Endothelial cell (in vitro differentiated cells): Measurements from ENCODE around the gene ZER1. TPM values are rescaled to one million over a fixed set of nuclear protein-coding genes. Genes with fewer than 3 reads are reported as not detected.
A peak's percentile ranks its signal among the peaks of the same experiment; 100 is the strongest.

ENCODE experiments used
- DNase-seq: peaks from one replicate; pipeline ENCODE4 v3.0.0; 2021; ENCODE audit warnings: low spot score
- H3K27ac Mint-ChIP-seq: one replicate; pipeline ENCODE4 v1.8.0; 2021; ENCODE audit warnings: mixed read lengths, inconsistent platforms; ENCODE audit not compliant: unreplicated experiment
- H3K27me3 Mint-ChIP-seq: one replicate; pipeline ENCODE4 v1.8.0; 2021; ENCODE audit warnings: mild to moderate bottlenecking, moderate library complexity, mixed read lengths, inconsistent platforms; ENCODE audit not compliant: unreplicated experiment
- H3K36me3 Mint-ChIP-seq: one replicate; pipeline ENCODE4 v1.8.0; 2021; ENCODE audit warnings: mild to moderate bottlenecking, low read depth, mixed read lengths, inconsistent platforms; ENCODE audit not compliant: unreplicated experiment
- H3K4me1 Mint-ChIP-seq: one replicate; pipeline ENCODE4 v1.8.0; 2021; ENCODE audit warnings: mild to moderate bottlenecking, mixed read lengths, inconsistent platforms; ENCODE audit not compliant: unreplicated experiment
- H3K4me3 Mint-ChIP-seq: one replicate; pipeline ENCODE4 v1.8.0; 2021; ENCODE audit warnings: mild to moderate bottlenecking, mixed read lengths, inconsistent platforms; ENCODE audit not compliant: unreplicated experiment
- H3K9me3 Mint-ChIP-seq: one replicate; pipeline ENCODE4 v1.8.0; 2021; ENCODE audit warnings: mixed read lengths, inconsistent platforms; ENCODE audit not compliant: unreplicated experiment
- total RNA-seq: library from RNA; stranded (reverse); fragmentation: NEBNext Ultra II Directional; extraction: Animal tissue kit (Norgen Biotek cat#: 25700); gene quantifications from one replicate; pipeline ENCODE4 v1.2.1, GENCODE V29; 2021; ENCODE audit not compliant: unreplicated experiment
- TF ChIP-seq, protein P1 (sequence below): fragments of 200-600 bp; sonication (generic); IDR thresholded peaks from one replicate; pipeline ENCODE4 v1.5.0; 2021; ENCODE audit warnings: antibody characterized with exemption; ENCODE audit not compliant: unreplicated experiment

The ZER1 gene
- total RNA-seq, 1 donor from 2014 or later: 29.2 TPM

DNA sequence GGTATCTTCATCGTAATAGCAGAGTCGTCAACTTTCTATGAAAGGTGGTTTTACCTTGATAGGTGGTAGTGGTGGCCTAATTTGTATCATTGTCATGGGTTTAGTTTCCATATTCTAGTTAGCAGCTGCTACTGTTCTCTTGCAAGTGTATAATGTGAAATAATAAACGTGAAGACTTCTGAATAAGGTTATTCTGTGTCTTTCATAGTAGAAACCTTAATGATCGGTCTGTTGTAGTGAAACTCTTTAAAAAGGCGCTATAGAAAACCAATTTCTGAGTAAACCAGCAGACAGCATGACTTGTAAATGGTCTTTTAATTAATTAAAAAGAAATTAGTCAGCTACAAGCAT is 81.1 kb downstream of the ZER1 start:
- peaks cover 5% of the 10 kb centered on the region for H3K27me3 Mint-ChIP-seq
- peaks cover 27% of the 10 kb centered on the region for H3K4me1 Mint-ChIP-seq
- H3K36me3 Mint-ChIP-seq: peaks cover 24% of the 10 kb centered on the region
- peak overlapping the region; percentile 100 for H3K4me3 Mint-ChIP-seq
- H3K9me3 Mint-ChIP-seq: no peaks in the 10 kb centered on the region
- TF ChIP-seq, protein P1, sequence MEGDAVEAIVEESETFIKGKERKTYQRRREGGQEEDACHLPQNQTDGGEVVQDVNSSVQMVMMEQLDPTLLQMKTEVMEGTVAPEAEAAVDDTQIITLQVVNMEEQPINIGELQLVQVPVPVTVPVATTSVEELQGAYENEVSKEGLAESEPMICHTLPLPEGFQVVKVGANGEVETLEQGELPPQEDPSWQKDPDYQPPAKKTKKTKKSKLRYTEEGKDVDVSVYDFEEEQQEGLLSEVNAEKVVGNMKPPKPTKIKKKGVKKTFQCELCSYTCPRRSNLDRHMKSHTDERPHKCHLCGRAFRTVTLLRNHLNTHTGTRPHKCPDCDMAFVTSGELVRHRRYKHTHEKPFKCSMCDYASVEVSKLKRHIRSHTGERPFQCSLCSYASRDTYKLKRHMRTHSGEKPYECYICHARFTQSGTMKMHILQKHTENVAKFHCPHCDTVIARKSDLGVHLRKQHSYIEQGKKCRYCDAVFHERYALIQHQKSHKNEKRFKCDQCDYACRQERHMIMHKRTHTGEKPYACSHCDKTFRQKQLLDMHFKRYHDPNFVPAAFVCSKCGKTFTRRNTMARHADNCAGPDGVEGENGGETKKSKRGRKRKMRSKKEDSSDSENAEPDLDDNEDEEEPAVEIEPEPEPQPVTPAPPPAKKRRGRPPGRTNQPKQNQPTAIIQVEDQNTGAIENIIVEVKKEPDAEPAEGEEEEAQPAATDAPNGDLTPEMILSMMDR: no peak
- no peak for DNase-seq
- H3K27ac Mint-ChIP-seq: peak overlapping the region; percentile 97

DNA sequence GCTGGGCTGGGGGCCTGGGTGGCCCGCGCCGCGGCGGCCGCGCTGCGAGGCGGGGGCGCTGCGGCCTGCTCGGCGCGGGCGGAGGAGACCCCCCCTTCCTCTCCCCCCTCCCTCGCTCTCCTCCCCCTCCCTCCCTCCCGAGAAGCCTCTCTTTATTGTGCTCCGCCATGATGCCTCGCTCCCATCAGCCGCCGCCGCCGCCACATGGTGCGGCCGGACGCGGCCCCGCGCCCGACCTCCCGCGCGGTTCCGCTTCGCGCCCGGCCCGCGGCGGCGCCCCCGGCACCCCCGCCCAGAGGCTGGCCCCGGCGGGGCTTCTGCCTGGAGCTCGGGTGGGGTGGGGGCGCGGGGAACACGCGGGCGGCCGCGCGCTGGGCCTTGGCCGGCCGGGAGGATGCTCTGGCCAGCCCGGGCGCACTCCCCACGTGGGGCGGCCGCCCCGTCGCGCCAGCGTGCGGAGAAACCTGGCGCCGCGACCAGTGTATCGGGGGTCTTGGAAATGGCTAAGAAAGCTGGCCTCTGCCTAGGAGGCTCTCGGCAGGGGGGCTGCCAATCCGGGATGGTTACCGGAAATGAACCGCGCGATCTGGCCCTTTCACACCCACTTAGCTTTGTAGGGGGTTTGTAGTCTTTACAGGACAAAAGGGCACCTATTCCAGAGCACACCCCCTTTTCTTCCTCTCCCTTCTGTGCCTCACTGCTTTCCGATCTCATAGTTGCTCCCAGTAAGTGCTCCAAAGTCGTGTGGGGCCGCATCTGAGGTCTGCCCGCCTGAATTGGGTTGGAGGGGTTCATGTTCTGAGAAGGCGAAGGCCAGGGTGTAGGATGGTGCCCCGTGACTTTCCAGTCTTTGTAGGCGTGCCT is 81.7 kb downstream of the ZER1 start:
- H3K9me3 Mint-ChIP-seq: no peaks in the 10 kb centered on the region

DNA sequence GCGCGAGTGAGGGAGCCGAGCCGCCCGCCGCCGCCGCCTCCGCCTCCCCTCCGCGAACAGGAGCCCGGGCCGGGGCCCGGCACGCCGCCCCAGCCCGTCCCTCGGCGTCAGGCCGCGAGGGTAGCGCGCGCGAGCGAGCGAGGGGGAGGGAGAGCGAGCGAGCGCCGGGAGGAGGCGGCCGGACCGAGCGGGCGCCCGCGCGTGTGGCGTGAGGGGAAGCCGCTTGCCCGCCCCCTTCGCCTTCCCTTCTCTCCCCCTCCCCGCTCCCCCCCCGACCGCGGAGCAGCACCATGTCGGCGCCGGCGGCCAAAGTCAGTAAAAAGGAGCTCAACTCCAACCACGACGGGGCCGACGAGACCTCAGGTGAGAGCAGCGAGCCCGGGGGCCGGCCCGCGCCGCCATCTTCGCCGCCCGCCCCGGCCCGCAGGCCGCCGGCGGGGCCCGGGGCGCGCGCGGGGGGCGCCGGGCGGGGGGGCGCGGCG is 82.4 kb downstream of the ZER1 start:
- Mint-ChIP-seq H3K4me1 (peaks cover 39% of the 10 kb centered on the region), H3K27ac (no peak overlapping the region), H3K4me3 (no peak overlapping the region), H3K9me3 (no peaks in the 10 kb centered on the region), H3K36me3 (peaks cover 24% of the 10 kb centered on the region), H3K27me3 (peaks cover 9% of the 10 kb centered on the region)
- no peak for DNase-seq
- TF ChIP-seq, protein P1: no peak

More for the DNA sequence above, 81.7 kb downstream of the ZER1 start:
- DNase-seq: peak; percentile 41
- Mint-ChIP-seq H3K4me3 (peak overlapping the region; percentile 100), H3K36me3 (peaks cover 24% of the 10 kb centered on the region), H3K4me1 (peaks cover 32% of the 10 kb centered on the region), H3K27me3 (peaks cover 5% of the 10 kb centered on the region), H3K27ac (peak overlapping the region; percentile 97)
- TF ChIP-seq, protein P1: no peak

DNA sequence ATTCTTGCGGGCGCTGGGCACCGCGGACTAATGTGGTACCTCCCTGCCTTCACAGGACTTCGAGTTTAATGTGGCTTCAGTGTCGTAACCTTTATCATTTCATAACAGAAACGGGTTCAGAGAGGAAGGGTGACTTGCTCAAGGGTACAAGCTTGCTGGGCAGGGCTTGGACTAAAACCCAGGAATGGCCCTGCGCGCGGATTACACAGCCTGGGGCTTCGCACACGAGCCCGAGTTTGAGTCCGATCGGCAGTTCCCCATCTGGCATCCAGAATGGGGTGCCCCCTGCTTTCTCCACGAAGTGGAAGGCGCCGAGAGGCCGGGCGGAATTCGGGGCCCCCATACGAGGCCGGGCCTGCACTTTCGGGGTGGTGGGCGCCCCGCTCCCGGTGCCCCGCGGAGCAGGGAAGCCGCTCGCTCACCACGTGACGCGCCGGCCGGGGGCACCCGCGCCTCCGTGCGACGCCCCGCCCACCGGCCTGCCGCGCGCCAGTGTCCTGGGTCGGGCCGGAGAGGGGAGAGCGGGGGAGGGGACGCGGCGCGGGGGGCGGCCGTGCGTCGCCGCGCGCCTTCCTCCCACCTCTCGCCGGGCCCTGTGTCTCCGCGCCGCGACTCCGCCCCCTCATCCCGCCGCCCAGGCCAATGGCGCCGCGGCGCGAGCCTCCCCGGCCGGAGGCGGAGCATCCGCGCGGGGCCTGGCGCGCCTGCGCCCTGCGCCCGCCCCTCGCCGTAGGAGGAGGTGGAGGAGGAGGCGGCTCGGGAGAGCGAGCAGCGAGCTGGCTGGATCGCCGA is 83.0 kb downstream of the ZER1 start, which contains the start of gene SET:
TSS of gene SET (plus strand) at position 722 of the 792 bp plus-strand sequence. CDS start 361 bp downstream, outside the sequence.
- H3K36me3 Mint-ChIP-seq: peaks cover 21% of the 10 kb centered on the region
- H3K27ac Mint-ChIP-seq: peak within 1 kb of the TSS; percentile 92
- H3K4me1 Mint-ChIP-seq: peaks cover 41% of the 10 kb centered on the region
- TF ChIP-seq, protein P1: no peak
- no peaks in the 10 kb centered on the region for H3K9me3 Mint-ChIP-seq
- peaks cover 9% of the 10 kb centered on the region for H3K27me3 Mint-ChIP-seq
- H3K4me3 Mint-ChIP-seq: peak within 1 kb of the TSS; percentile 94
- peak; percentile 96 for DNase-seq
